DMS114 treated with DMSO at 0.1 percent for 48 hours (cell line): ENCODE measurements around the gene CLSTN2.
"Not testable (repeated sequence)": the region's sequence is repeated elsewhere in the genome, so short reads cannot be mapped to it uniquely, and the experiment has no call there.

Experiments
- DNase-seq: peaks from one replicate; lab custom pipeline; 2025; ENCODE audit not compliant: unreplicated experiment; lab: John Stamatoyannopoulos, UW

CLSTN2 gene

GRCh38 chr3:140406655-140407054 is 471.7 kb downstream of the CLSTN2 start:
- no peak for DNase-seq

GRCh38 chr3:140408252-140408651 is 473.3 kb downstream of the CLSTN2 start:
- no peak for DNase-seq

DNA sequence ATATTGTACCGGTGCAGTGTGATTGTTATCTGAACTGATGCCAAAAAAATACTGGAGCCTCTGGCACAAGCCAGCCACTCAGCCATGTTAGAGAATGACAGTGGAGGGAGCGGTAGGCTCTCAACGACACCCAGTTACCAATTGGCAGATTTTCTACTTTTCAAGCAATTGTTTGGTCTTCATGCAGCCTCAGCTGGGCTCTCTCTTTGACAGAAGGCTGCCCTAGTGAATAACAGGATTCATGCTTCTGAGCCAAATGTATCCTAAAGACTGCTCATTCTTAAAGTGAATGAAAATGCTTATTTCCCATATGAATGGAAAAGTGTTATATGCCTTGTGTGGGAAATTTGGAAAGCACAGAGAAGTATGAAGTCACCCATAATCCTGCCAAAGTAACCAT is 481.7 kb downstream of the CLSTN2 start:
- no peak for DNase-seq

- no peak for DNase-seq
Measured at GRCh38 chr3:140420621-140421357, 485.8 kb downstream of the CLSTN2 start.

GRCh38 chr3:140421884-140422283 is 486.9 kb downstream of the CLSTN2 start:
- no peak for DNase-seq

DNA sequence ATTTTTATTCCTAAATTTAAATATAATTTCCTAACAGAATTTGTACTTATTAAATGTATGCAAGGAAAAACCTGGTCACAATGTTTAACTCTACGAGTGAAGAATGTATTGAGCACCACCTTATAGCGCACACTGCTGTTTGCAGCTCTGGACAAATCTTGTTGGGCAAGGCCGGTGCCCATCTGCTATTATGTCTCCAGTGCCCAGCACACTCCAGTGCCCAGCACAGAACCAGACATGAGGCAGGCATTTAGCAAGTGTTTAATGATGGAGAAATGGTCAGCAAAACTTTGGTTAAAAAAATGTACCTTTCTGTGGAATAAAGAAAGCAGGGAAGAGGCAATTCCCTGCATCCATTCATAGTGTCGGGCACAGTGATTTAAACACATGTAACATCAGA is 488.2 kb downstream of the CLSTN2 start:
- no peak for DNase-seq

GRCh38 chr3:140423574-140423973 is 488.6 kb downstream of the CLSTN2 start:
- DNase-seq, result not testable (repeated sequence)

DNA sequence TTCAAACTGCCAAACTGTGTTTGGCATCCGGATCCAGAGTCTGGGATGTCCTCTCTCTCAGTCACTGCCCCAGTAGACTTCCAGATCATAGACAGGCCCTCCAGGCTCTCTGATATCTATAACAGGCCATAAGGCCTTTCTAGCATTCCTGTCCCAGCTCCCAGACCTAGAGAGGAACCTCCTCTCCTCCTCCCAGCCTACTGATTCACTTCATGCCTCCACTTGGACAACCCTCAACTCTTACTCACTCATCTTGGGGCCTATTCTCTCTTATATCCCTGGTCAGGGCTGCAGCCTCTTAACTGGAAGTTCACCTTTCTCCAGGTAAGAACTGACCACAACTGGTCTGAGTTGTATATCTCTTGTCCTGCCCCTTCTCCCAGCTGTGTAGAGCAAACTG is 489.2 kb downstream of the CLSTN2 start:
- no peak for DNase-seq

- no peak for DNase-seq
Measured at GRCh38 chr3:140424726-140425125, 489.7 kb downstream of the CLSTN2 start.

DNA sequence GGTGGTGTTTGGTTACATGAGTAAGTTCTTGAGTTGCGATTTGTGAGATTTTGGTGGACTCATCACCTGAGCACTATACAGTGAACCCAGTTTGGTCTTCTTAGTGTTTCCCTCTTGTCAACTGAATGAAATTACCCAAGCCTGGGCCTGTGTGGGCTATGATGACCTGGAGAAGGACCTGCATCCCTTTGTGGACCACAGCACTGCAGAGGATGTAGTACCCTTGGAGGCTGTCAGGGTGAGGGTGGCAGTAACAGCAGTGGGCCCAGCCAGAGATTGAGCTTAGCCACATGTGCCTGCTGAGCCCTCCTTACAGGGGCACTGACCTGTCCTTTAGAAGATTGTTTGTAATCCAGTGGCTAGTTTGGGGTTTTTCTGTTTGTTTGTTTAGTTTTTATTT is 492.8 kb downstream of the CLSTN2 start:
- no peak for DNase-seq

GRCh38 chr3:140428380-140428779 is 493.4 kb downstream of the CLSTN2 start:
- DNase-seq, result no peak

DNA sequence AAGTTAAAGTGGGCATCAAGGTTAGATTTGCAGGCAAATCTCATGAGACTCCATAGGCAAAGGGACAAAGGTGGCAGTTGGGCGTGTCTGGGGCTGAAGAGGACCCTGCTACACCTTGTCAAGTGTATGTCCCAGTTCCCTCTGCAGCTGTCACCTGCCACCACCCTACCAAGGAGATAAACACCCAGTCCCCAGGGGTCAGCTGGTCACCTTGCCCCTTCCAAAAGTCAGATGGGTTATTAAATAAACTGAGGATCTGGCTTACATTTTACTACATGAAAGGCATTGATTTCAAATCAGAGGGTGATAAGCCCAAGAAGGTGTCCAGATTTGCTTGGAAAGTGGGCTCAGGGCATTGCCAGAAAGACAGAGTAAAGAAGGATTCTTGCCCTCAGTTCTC is 494.8 kb downstream of the CLSTN2 start:
- no peak for DNase-seq

- DNase-seq, result no peak
Measured at GRCh38 chr3:140430494-140430893, 495.5 kb downstream of the CLSTN2 start.

- no peak for DNase-seq
Measured at GRCh38 chr3:140432229-140432669, 497.3 kb downstream of the CLSTN2 start.

GRCh38 chr3:140433431-140433830 is 498.4 kb downstream of the CLSTN2 start:
- no peak for DNase-seq

- no peak for DNase-seq
Measured at GRCh38 chr3:140434261-140434905, 499.4 kb downstream of the CLSTN2 start.

GRCh38 chr3:140436421-140436820 is 501.4 kb downstream of the CLSTN2 start:
- no peak for DNase-seq

GRCh38 chr3:140438736-140439470 is 503.9 kb downstream of the CLSTN2 start:
- no peak for DNase-seq

GRCh38 chr3:140439527-140439926 is 504.5 kb downstream of the CLSTN2 start:
- DNase-seq, result no peak

- no peak for DNase-seq
Measured at GRCh38 chr3:140440446-140440845, 505.5 kb downstream of the CLSTN2 start.

GRCh38 chr3:140441006-140441405 is 506.0 kb downstream of the CLSTN2 start:
- DNase-seq, result no peak

DNA sequence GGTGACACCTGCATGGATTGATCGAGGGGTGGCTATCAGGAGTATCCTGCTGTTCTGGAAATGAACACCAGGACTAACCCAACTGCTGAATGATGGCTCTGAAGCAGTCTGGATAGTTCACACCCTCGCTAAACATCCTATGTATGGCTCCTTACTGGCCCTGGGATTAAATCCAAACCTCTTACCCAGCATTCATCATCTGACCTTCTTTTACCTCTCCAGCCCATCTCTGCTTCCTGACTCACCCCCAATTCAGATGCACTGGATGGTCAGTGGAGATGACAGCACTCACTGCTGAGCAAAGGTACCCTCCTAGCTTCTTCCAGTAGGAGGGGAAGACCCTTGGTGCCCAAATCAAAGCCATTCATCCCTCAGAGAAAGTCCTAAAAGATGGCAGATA is 507.6 kb downstream of the CLSTN2 start:
- no peak for DNase-seq
